ENCODE measurements around the gene SEPTIN2. TPM values are rescaled to one million over a fixed set of nuclear protein-coding genes. Genes with fewer than 3 reads are reported as not detected.
"Not testable (repeated sequence)": the region's sequence is repeated elsewhere in the genome, so short reads cannot be mapped to it uniquely, and the experiment has no call there.

Gene SEPTIN2
- total RNA-seq, 1 donor from 2014 or later: 529 TPM

- no peak for DNase-seq
Measured at GRCh38 chr2:241351640-241352031, 35.9 kb downstream of the SEPTIN2 start.

DNA sequence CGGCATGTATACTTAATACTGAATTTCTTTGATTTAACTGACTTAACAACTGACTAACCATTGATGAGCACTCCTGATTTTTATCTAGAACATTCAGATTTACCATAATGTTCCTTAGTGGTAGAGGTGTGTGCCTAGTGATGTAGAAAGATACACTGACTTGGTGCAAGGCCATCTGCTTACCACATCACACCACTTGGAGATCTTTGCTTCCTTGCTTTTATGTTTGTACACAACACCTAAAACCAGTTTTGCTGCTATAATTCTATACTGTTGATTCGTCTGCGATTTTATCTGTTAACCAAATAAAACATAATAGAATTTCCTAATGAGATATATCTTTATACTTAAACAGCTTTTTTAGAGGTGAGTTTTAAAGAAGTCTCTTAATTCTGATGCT, 36.5 kb downstream of the SEPTIN2 start:
- DNase-seq: no peak

DNA sequence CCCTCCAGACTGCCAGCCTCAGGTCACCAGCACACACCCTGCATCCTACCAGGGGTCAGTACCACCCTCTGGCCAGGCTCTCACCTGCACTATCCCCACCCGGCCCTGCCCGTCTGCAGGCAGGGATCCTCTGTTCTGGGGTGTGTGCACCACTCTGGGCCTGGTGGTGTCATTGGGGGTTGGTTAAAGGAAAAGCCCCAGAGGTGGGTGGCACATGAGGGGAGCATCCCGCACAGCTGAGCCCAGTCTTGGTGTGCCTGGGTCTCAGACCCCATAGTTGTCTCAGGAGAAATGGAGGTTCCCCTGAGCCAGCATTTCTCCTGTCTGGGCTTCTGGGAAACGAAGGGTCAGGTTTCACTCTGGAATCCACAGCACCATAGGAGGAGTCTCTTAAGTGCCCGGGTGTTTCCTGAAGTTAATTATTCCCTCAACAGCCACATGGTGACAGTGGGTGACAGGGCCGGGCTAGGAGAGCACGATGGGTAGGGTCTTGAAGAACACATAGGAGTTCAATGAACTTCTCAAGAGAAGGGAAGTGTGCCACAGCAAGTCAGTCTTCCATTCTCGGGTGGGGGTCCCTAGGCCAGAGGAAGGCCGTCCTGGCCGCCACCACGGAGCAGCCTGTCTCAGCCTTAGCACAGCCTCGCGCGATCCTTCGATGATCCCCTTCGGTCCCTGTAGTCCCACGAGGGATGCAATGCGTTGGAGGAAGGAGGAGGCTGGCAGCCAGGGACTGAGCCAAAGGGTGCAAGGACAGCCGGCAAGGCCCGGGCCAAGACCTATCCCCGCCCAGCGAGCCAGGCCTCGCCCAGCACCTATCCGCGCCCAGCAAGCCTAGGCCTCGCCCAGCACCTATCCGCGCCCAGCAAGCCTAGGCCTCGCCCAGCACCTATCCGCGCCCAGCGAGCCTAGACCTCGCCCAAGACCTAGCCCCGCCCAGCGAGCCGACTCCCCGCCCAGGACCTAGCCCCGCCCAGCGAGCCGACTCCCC, 39.2 kb downstream of the SEPTIN2 start:
- DNase-seq: peak; percentile 72

GRCh38 chr2:241355983-241356870, 40.5 kb downstream of the SEPTIN2 start, which contains the start of gene FARP2:
Gene FARP2, plus strand, starts transcription at chr2:241356285. Its CDS starts 16,823 bp downstream, at chr2:241373108.
- DNase-seq: peak; percentile 98

DNA sequence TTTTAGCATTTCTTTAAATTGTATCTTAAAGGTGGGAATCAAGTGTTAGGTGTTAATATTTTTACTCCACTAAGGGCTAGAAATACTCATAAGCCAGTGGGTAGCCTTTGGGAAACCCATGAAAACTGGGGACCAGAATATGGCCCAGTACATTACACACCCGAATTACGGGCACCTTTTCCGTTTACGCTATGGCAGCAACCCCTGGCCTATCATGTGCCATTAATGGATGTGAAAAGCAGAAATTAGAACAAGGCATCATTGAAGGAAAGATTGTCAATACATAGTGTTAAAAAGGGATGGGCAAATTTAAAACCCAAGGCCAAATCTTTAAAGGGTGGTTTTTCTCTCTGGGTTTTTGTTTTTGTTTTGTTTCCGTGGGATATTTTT, 41.1 kb downstream of the SEPTIN2 start:
- peak; percentile 34 for DNase-seq

- DNase-seq: peak; percentile 13
Measured at GRCh38 chr2:241357531-241357930, 41.8 kb downstream of the SEPTIN2 start.

- peak; percentile 88 for DNase-seq
Measured at GRCh38 chr2:241358470-241358869, 42.7 kb downstream of the SEPTIN2 start.

DNA sequence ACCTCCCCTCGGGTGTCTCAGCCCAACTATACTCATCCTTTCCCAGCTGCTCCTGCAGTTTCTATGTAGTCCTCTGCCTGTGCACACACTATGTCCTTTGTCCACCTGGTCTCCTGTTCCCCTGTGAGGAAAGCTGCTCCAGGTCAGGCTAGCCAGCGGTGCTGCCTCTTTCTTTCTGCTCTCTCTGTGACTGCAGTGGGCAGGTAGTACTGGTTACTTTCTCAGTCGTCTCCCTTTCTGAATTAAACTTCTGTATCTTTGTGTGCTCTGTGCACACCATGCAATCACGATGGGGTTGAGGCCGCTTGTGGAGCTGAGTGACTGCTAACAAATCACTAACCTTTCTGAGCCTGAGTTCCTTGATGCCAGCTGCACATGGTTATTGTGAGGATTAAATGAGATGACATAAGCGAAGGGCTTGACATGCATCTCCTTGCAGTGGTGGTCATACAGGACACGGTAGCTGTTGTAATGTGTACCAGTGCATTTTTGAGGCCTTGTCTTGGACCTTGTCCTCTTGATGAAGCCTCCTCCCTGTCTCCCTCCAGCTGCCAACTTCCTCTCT, 43.8 kb downstream of the SEPTIN2 start:
- no peak for DNase-seq

- DNase-seq: no peak
Measured at GRCh38 chr2:241363426-241363825, 47.7 kb downstream of the SEPTIN2 start.

DNA sequence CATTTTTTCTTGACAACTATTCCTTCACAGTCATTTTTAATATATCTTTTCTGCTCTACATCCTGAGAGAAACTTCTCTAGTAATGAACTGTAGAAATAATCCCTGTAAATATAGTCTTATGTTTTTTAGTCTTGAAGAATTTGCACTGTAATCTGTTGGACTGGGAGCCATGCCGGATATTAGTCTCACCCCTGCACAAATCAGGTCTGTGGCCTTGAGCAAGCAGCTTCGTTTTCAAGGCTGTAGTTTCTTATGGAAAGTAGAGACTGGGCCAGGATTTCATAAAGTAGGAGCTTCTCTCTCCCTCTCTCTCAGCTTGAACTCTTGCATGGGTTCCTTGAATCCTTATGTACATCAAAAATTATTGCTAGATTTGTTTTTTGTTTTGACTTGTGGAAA, 49.1 kb downstream of the SEPTIN2 start:
- no peak for DNase-seq

- DNase-seq: no peak
Measured at GRCh38 chr2:241366678-241367077, 51.0 kb downstream of the SEPTIN2 start.

DNA sequence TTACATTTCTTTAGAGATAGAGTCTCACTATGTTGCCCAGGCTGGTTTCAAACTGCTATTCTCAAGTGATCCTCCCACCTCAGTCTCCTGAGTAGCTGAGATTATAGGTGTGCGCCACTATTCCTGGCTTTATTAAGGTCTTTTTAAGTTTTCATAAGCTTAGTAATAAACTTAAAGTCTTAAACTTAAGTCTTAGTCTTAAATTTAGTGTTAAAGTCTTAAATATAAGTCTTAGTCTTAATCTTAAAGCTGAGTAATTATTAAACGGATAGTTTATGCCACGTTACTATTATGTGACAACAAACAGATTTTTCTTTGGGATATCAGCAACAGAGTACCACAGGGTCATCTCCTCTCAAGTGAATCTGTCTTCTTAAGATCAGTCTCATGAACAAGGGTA, 52.9 kb downstream of the SEPTIN2 start:
- no peak for DNase-seq

GRCh38 chr2:241372361-241372992, 56.8 kb downstream of the SEPTIN2 start:
- no peak for DNase-seq

DNA sequence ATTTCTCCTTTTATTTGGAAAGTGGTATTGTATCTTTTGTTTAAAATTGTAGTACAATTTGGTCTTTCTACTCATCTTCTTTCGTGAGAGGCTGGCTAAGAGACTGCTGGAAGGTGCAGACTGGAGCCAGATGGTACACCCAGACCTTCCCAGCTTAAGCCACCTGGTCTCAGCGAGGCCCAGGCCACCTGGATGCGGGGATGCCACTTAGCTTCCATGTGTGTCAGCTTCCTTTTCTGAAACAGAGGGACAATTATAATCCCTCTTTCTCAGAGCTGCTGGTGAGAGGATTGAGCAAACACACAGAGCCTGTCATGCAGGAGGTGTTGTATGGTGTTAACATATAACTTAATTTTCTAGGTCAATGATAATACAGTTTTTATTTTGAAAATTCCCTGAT, 57.7 kb downstream of the SEPTIN2 start:
- DNase-seq: no peak

DNA sequence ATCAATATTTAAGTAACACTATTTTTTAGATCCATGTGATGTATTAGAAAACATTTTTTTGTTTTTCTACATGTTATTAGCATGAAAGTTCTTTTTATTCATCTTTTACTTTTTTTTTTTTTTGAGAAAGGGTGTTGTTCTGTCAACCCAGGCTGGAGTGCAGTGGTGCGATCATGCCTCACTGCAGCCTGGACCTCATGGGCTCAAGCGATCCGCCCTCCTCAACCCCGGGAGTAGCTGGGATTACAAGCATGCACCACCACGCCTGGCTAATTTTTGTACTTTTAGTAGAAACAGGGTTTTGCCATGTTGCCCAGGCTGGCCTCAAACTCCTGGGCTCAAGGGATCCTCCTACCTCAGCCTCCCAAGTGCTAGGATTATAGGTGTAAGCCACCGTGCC, 58.2 kb downstream of the SEPTIN2 start:
- DNase-seq: not testable (repeated sequence)

GRCh38 chr2:241375300-241375699, 59.6 kb downstream of the SEPTIN2 start:
- DNase-seq: no peak

- DNase-seq: no peak
Measured at GRCh38 chr2:241376808-241377207, 61.1 kb downstream of the SEPTIN2 start.

GRCh38 chr2:241378816-241379215, 63.1 kb downstream of the SEPTIN2 start:
- no peak for DNase-seq

DNA sequence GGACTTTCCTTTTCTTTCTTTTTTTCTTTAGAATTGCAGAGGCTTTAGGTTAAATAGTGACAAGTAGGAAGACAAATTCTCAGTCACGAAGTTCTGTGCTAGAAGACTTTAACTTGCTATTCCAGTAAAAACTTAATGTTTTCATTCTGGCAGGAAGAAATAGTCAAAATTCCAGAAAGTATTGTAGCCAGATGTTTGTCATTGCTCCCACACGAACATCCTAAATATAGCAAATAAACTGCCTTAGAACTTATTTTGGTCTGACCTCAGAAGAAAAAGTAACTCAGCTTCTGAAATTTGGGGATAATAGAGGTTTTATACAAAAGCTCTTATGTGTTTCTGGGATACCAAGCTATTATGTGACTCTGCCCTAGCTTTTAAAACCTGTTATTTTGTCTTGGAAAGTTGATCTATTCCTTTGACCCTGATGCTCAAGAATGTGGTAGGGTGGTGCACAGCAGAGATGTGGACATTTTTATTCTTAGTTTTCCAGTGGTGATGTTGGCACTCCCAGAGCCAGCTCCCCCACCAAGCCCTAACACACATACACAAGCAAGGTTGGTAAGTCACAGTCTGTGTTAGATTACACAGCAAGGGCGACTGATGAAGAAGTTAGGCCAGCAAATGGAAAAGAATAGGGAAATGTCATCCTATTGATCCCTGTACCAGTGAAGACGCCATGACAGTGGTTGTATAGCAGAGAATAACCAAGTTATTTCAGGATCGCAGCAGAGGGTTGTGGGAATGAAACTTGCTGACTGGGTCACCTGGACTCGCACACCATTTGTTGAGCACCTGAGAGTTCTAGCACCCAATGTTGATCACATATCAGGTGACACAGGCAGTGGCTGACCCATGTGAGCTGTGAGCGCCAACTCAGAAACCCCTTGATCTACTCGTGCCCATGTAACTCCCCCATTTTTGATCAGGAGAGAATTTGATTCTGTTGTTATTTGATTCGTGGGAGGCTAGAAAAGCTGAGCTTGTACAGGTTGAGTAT, 64.1 kb downstream of the SEPTIN2 start:
- no peak for DNase-seq

- DNase-seq: peak; percentile 59
Measured at GRCh38 chr2:241381872-241382271, 66.1 kb downstream of the SEPTIN2 start.

DNA sequence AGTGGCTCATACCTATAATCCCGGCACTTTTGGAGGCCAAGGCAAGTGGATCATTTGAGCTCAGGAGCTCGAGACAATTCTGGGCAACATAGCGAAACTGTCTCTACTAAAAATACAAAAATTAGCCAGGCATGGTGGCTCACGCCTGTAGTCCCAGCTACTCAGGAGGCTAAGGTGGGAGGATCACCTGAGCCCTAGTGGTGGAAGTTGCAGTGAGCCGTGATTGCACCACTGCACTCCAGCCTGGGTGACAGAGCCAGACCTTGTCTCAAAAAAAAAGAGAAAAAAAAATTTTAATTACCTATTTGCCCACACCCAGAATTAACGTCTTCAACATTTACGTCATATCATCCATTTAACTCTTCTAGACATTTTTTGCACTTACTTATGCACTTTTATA, 69.7 kb downstream of the SEPTIN2 start:
- DNase-seq: not testable (repeated sequence)
